Astrocyte of the spinal cord (primary cell): ENCODE measurements around the gene MAP4.

ENCODE experiments used
- DNase-seq: peaks from one replicate; pipeline ENCODE4 v3.0.0; 2011; ENCODE audit warnings: low read depth, low spot score
- H3K4me3 ChIP-seq: 2 replicates; pipeline ENCODE4 v1.5.1; 2011; ENCODE audit warnings: low read depth, mild to moderate bottlenecking, low read length, moderate library complexity
- in situ Hi-C: cut with HindIII; loops from 2 replicates; pipeline ENCODE4 v1.10.0; 2017; ENCODE audit warnings: low sequenced_read_pairs
- TF ChIP-seq, protein P1 (sequence below): IDR thresholded peaks from 2 replicates; pipeline ENCODE4 v1.5.1; 2012; ENCODE audit warnings: low read depth, mild to moderate bottlenecking, low read length, inconsistent platforms

Gene MAP4

DNA sequence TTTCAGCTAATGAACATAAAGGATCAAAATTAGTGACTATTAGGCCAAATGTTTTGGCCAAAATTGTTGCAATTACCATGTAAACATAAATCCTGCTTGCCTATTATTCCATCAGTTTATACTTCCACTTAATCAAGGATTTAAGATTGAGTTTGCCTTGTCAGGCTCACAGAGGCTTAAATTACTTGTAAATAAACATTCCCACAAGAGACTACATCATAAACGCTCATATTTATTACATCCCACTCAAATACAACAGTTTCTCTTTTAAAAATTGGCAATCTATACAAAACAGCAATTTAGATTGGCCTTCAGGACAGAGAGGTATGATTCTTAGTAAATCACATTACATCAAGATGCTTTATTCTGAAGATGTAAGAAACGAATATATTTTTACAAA lies 9.9 kb upstream of the MAP4 start:
- TF ChIP-seq, protein P1, sequence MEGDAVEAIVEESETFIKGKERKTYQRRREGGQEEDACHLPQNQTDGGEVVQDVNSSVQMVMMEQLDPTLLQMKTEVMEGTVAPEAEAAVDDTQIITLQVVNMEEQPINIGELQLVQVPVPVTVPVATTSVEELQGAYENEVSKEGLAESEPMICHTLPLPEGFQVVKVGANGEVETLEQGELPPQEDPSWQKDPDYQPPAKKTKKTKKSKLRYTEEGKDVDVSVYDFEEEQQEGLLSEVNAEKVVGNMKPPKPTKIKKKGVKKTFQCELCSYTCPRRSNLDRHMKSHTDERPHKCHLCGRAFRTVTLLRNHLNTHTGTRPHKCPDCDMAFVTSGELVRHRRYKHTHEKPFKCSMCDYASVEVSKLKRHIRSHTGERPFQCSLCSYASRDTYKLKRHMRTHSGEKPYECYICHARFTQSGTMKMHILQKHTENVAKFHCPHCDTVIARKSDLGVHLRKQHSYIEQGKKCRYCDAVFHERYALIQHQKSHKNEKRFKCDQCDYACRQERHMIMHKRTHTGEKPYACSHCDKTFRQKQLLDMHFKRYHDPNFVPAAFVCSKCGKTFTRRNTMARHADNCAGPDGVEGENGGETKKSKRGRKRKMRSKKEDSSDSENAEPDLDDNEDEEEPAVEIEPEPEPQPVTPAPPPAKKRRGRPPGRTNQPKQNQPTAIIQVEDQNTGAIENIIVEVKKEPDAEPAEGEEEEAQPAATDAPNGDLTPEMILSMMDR: no peak
- no peak overlapping the region for H3K4me3 ChIP-seq
- in situ Hi-C loops: no loop called here
- no peak for DNase-seq

DNA sequence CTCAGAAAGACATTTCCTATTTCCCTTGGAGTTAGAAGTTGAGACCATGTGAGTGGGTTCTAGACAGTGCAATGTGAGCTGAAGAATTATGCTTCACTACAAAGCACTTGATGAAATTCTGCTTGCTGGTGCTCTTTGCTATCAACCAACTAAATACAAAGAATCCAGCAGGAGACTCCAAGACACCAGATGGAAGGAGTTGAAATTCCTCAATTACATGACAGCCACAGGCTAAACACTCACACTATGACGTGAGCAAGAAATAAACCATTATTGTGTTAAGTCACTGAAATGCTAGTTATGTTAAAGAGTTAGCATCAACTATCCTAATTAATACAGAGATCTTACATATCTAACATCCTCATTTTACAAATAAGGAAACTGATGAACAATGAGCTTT lies 8.2 kb upstream of the MAP4 start:
- no peak overlapping the region for H3K4me3 ChIP-seq
- in situ Hi-C loops: no loop called here
- TF ChIP-seq, protein P1: no peak
- no peak for DNase-seq

DNA sequence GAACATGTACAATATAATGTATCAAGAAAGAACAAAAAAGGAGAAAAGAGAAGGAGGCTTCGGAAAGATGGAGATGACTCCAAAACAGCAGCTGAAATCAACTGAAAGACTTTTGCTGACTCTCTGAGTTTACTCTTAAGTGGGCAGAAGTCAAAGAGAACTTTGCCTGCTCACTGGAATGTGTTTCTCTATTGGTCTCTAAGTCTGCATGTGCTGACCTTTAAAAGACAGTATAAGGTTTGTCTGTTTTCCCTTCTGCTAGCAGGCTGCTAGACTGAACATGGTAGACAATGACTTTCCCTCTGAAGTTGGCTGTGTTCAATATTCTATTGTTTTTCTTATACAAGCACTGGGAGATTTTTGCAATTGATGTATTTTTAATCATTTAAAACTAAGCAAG lies 7.2 kb upstream of the MAP4 start:
- TF ChIP-seq, protein P1: no peak
- no peak overlapping the region for H3K4me3 ChIP-seq
- in situ Hi-C loops: no loop called here
- peak; percentile 32 for DNase-seq

- TF ChIP-seq, protein P1: no peak
- DNase-seq: no peak
- in situ Hi-C loops: no loop called here
- no peak overlapping the region for H3K4me3 ChIP-seq
Measured at GRCh38 chr3:48022178-48022577, 6.0 kb upstream of the MAP4 start.

DNA sequence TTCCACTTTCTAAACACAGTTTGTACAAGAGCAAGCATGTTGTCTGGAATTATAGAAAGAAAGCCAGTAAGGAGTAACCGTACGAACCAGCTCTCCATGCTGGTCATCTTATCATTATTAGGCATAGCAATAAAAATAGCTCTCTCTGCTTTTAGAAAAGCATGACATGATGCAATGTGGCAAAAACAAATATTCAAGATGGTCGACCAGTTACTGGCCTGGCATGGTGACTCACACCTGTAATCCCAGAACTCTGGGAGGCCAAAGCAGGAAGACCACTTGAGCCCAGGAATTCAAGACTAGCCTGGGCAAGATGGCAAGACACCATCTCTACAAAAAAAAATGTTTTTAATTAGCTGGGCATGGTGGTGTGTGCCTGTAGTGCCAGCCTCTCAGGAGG lies 2.6 kb upstream of the MAP4 start:
- peak; percentile 63 for DNase-seq
- no peak overlapping the region for H3K4me3 ChIP-seq
- in situ Hi-C loops: no loop called here
- TF ChIP-seq, protein P1: no peak

DNA sequence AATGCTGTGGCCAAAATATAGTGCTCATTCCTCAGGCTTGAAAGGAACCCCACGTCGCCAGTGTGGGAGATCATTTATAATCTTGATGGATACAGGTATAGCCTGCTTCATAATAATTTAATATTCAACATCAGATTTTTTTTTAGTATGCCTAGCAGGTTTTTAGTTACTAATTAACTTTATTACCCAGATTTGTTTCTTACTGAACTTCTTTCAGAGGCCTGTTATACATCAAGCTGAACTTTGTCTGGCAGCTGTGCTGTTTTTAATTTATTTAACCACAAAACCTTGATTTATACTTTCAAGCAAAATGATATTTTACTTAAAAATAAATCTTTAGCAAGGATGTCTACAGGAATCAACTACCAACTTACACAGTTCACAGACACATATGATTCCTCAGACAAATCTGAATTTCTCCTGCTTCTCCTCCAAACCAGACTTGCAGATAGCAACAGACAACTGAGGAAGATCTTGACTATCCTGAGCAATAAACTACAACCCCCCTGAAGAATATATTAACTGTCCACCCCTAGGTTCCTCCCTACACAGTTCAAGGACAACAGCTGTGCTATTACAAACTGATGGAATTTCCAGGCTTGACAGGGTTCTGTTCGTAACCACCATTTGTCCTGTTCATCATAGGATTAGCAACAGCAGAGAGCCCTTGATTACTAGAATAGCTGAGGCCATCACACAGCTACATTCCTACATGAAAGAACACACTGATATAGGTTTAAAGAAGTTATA lies 610 bp downstream of the MAP4 start:
- H3K4me3 ChIP-seq: no peak overlapping the region
- in situ Hi-C loops: no loop called here
- no peak for DNase-seq
- TF ChIP-seq, protein P1: no peak
